GM13977 (cell line): ENCODE data around the gene FCGR1A.
"Not testable (repeated sequence)": the region's sequence is repeated elsewhere in the genome, so short reads cannot be mapped to it uniquely, and the experiment has no call there.

Source experiments
- DNase-seq: peaks from one replicate; pipeline ENCODE4 v3.0.0; 2012; ENCODE audit warnings: low spot score
- in situ Hi-C: fragments of 300-500 bp; cut with MboI; formaldehyde crosslinking; loops from one replicate; pipeline ENCODE4 v1.12.0; 2022; ENCODE audit warnings: low sequenced_read_pairs, low pct_unique_long_range_greater_than_20kb, mixed read lengths, inconsistent platforms; ENCODE audit not compliant: unreplicated experiment

The FCGR1A gene

DNA sequence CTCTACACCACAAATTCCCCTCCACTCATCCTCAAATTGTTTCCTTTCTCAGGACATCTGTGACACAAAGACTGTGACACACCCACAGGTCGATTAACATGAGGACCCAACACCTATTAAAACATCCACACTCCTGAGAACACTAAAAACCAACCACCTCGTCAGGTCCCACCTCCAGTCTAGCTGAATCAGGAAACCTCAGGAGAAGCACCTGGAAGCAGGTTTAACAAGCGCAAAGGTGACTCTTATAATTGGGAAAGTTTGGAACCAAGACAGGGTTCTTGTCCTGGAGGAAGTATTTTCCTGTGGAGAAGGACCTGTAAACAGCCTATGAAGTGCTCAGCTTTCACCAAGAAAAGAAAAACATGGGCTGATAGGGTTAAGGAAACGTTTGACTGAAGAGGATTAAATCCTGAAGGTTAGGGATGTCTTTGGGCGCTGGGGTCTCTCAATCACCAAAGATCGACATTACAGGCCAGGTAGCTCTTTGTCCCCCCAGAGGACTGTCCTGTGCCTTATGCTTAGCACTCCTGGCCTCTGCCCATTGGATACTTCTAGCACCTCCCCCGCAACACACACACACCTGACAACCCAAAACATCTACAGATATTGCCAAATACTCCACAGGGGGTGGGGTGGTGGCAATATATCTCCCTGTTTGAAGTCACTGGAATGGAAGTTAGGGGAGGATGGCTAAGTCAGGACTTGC lies 28.4 kb downstream of the FCGR1A start:
- DNase-seq, in situ Hi-C loops: not testable (repeated sequence)

DNA sequence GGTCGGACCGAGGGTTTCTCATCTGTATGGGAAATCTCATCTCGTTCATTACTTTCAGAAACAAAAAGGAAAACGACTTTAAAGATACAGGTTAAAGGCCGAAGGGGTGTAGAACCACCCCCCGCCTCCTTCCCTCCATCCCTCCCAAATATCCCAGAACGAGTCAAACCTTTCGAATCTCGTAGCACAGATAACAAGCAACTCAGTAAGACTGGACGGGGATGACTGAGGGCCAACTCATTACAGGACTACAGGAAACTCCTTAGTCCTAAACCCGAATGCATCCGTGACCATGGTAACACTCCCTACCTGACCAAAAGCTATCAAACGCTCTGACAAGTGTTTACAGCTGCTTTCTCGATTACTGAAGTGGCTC lies 29.0 kb downstream of the FCGR1A start:
- DNase-seq = peak; percentile 0
- in situ Hi-C loops = not testable (repeated sequence)

GRCh38 chr1:149811890-149812829 lies 29.7 kb downstream of the FCGR1A start:
- in situ Hi-C loops = not testable (repeated sequence)
- peak; percentile 66 for DNase-seq

DNA sequence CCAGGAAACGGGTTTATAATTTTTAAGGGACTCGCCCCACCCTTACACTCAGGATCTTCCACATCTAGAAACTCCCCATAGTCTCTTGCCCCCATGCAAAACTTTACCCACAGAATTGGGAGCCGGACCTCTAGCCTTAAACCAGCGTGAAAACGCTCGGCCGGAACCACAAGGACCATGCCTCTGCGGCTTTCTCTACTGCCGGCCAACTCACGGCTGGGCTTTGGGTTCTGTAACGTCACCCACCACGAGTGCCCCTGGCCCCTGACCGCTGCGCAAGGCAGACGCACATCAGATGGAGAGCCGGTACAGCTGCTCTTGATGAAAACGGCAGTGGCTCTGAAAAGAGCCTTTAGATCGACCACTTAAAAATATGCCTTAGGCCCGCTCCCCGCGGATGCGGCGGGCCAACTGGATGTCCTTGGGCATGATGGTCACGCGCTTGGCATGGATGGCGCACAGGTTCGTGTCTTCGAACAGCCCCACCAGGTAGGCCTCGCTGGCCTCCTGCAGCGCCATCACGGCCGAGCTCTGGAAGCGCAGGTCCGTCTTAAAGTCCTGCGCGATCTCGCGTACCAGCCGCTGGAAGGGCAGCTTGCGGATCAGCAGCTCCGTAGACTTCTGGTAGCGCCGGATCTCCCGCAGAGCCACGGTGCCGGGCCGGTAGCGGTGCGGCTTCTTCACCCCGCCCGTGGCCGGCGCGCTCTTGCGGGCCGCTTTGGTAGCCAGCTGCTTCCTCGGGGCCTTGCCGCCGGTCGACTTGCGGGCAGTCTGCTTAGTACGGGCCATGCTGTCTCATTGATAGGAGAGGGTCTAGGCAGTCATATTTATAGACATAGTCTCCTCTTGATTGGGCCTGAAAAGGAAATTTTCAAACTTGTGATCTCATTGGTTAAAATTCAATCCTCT lies 30.7 kb downstream of the FCGR1A start:
- in situ Hi-C loops, DNase-seq: not testable (repeated sequence)

DNA sequence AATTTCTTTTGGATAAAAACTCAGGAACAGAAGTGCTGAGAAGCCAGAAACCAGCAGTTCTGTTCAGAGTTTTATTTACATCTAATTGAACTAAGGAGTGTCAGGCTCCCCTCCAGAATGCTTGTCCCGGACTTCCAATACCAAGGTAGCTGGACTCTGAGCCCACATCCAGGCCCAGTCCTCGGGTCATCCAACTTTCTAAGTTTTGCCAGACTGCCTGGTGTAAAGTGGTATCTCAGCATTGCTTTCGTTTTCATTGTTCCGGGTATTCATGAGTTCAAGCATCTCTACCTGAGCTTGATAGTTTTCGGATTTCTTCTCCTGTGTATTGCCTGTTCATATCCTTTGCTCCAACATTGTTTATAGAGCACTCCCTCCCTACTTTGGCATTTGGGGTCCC lies 37.9 kb downstream of the FCGR1A start:
- in situ Hi-C loops, DNase-seq: not testable (repeated sequence)

- DNase-seq, in situ Hi-C loops: not testable (repeated sequence)
Observed at GRCh38 chr1:149826555-149826954, 44.1 kb downstream of the FCGR1A start.

GRCh38 chr1:149831764-149832315 lies 49.3 kb downstream of the FCGR1A start:
- in situ Hi-C loops, DNase-seq: not testable (repeated sequence)

DNA sequence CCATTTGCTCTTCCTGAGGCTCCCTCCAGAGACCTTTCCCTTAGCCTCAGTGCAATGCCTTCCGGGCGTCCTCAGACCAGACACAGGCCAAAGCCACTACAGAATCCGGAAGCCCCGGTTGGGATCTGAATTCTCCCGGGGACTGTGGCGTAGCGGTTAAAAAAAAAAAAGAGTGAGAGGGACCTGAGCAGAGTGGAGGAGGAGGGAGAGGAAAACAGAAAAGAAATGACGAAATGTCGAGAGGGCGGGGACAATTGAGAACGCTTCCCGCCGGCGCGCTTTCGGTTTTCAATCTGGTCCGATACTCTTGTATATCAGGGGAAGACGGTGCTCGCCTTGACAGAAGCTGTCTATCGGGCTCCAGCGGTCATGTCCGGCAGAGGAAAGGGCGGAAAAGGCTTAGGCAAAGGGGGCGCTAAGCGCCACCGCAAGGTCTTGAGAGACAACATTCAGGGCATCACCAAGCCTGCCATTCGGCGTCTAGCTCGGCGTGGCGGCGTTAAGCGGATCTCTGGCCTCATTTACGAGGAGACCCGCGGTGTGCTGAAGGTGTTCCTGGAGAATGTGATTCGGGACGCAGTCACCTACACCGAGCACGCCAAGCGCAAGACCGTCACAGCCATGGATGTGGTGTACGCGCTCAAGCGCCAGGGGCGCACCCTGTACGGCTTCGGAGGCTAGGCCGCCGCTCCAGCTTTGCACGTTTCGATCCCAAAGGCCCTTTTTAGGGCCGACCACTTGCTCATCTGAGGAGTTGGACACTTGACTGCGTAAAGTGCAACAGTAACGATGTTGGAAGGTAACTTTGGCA lies 50.0 kb downstream of the FCGR1A start:
- in situ Hi-C loops, DNase-seq: not testable (repeated sequence)

- DNase-seq, in situ Hi-C loops: not testable (repeated sequence)
Observed at GRCh38 chr1:149833144-149833543, 50.6 kb downstream of the FCGR1A start.

GRCh38 chr1:149841149-149841548 lies 58.7 kb downstream of the FCGR1A start:
- in situ Hi-C loops, DNase-seq: not testable (repeated sequence)
